K562 (cell line): Measurements from ENCODE around the gene CD22. TPM values are rescaled to one million over a fixed set of nuclear protein-coding genes. Genes with fewer than 3 reads are reported as not detected.
A peak's percentile ranks its signal among the peaks of the same experiment; 100 is the strongest.

Source experiments
- ADNP ChIP-seq: fragments of 200-800 bp; sonication (Bioruptor generic); IDR thresholded peaks from 2 replicates; pipeline ENCODE4 v1.6.1; 2016; ENCODE audit warnings: missing genetic modification characterization, missing compliant biosample characterization
- ARID2 ChIP-seq: fragments of 450-650 bp; IDR thresholded peaks from 2 replicates; pipeline ENCODE4 v1.6.1; 2017; ENCODE audit warnings: antibody characterized with exemption, mild to moderate bottlenecking
- CBX5 ChIP-seq: IDR thresholded peaks from 2 replicates; pipeline ENCODE4 v1.6.1; 2014; ENCODE audit warnings: low read depth, borderline replicate concordance
- CREM ChIP-seq: IDR thresholded peaks from 2 replicates; pipeline ENCODE4 v1.6.1; 2014; ENCODE audit warnings: antibody characterized with exemption, low read depth
- CSDE1 ChIP-seq, 2 experiments: fragments of 450-650 bp; IDR thresholded peaks; 2 replicates each; pipeline ENCODE4 v1.6.1; 2016; ENCODE audit warnings: mild to moderate bottlenecking in 1 of 2
- FOXK2 ChIP-seq, 2 experiments: fragments of 450-650 bp; IDR thresholded peaks in 1 of 2; conservative IDR thresholded peaks in 1 of 2; 2 replicates each; pipeline ENCODE4 v1.6.1; 2016; ENCODE audit warnings: low read depth in 2 of 2, mild to moderate bottlenecking in 1 of 2
- GTF2B ChIP-seq: IDR thresholded peaks from 2 replicates; pipeline ENCODE4 v1.6.1; 2011; ENCODE audit not compliant: insufficient read length; ENCODE audit errors: extremely low read depth
- HBP1 ChIP-seq: fragments of 450-650 bp; formaldehyde crosslinking; IDR thresholded peaks from 2 replicates; pipeline ENCODE4 v1.4.0; 2022; ENCODE audit warnings: missing genetic modification characterization
- PML ChIP-seq: IDR thresholded peaks from 2 replicates; pipeline ENCODE4 v1.6.1; 2012; ENCODE audit warnings: low read length, inconsistent platforms
- RBM14 ChIP-seq: fragments of 200-400 bp; formaldehyde crosslinking; IDR thresholded peaks from 2 replicates; pipeline ENCODE4 v1.6.1; 2018; ENCODE audit warnings: low read depth, mild to moderate bottlenecking, low read length, moderate library complexity, borderline replicate concordance; ENCODE audit not compliant: insufficient read depth
- SMAD2 ChIP-seq: fragments of 150-350 bp; IDR thresholded peaks from 2 replicates; pipeline ENCODE4 v1.6.1; 2014; ENCODE audit warnings: low read depth, mild to moderate bottlenecking, low read length
- ZFP91 ChIP-seq: sonication (generic); formaldehyde crosslinking; IDR thresholded peaks from 2 replicates; pipeline ENCODE4 v1.8.0; 2022; ENCODE audit warnings: mild to moderate bottlenecking, missing genetic modification reagents
- ZNF165 ChIP-seq: fragments of 250-450 bp; sonication (Bioruptor Pico); IDR thresholded peaks from 2 replicates; pipeline ENCODE4 v1.4.0; 2020; ENCODE audit warnings: borderline replicate concordance
- ZNF347 ChIP-seq: fragments of 450-650 bp; formaldehyde crosslinking; IDR thresholded peaks from 2 replicates; pipeline ENCODE4 v1.4.0; 2020; ENCODE audit warnings: low read depth, mild to moderate bottlenecking, moderate library complexity
- ZNF583 ChIP-seq: fragments of 250-450 bp; sonication (Bioruptor Pico); IDR thresholded peaks from 2 replicates; pipeline ENCODE4 v1.4.0; 2020
- ZNF589 ChIP-seq: fragments of 200-800 bp; sonication (Bioruptor generic); IDR thresholded peaks from 2 replicates; pipeline ENCODE4 v1.6.1; 2016; ENCODE audit warnings: low read depth, missing genetic modification characterization, missing compliant biosample characterization
- ZNF609 ChIP-seq: sonication (generic); formaldehyde crosslinking; IDR thresholded peaks from 2 replicates; pipeline ENCODE4 v1.8.1; 2023; ENCODE audit warnings: missing genetic modification reagents, mild to moderate bottlenecking, borderline replicate concordance
- ZNF644 ChIP-seq: fragments of 200-800 bp; sonication (Bioruptor generic); IDR thresholded peaks from 2 replicates; pipeline ENCODE4 v1.6.1; 2016; ENCODE audit warnings: low read depth, missing genetic modification characterization, missing compliant biosample characterization
- ZNF717 ChIP-seq: fragments of 250-450 bp; sonication (Bioruptor Pico); IDR thresholded peaks from 2 replicates; pipeline ENCODE4 v1.5.0; 2021
- polyA plus RNA-seq, 8 experiments: library from polyadenylated mRNA; depleted of rRNA in 4 of 8; stranded (reverse) in 5 of 8; unstranded in 3 of 8; fragments of >200 nt; fragmentation: Nextera tagmentation in 2 of 8; fragmentation: Illumina TruSeq in 1 of 8; extraction: Ambion mirVana in 2 of 8; extraction: Trizol in 1 of 8; gene quantifications; 2 replicates each; pipeline versions ENCODE4 v1.2.1 to v1.2.3, GENCODE V29; 2011 to 2014; ENCODE audit warnings: inconsistent platforms in 1 of 8, missing spikeins in 1 of 8
- total RNA-seq, 7 experiments: library from RNA; depleted of rRNA in 6 of 7; stranded (reverse); fragments of >200 nt in 6 of 7; fragmentation: Illumina TruSeq in 2 of 7; extraction: Trizol in 2 of 7; gene quantifications; 2 replicates each; pipeline versions ENCODE4 v1.2.1 to v1.2.3, GENCODE V29; 2011 to 2021; ENCODE audit warnings: low replicate concordance in 1 of 7

CD22 gene
- total and polyA plus RNA-seq, 9 of the 15 experiments (the other 6 are each of a cell fraction or from before 2014, with no cell fraction given) = 0.29 to 5.0 (median 3.5) TPM

GRCh38 chr19:35392742-35393715, 64.0 kb downstream of the CD22 start (continued):
- TF ChIP-seq HBP1 (CRISPR knock-in tag) (peak; percentile 75; the same call in 1 of the 2 replicates), ZNF589 (no peak), CREM (no peak), ARID2 (no peak), CSDE1 (IDR thresholded peaks at IDR 0.05) (0 out of 4 replicates have a peak, but pooled peaks of 1 of the 2 experiments have one; percentile 43), ZNF717 (CRISPR knock-in tag) (no peak), ZNF583 (CRISPR knock-in tag) (no peak), ZNF165 (CRISPR knock-in tag) (no peak), ZFP91 (no peak), FOXK2 (conservative IDR thresholded peaks at IDR 0.05 in 1 of 2, IDR thresholded peaks at IDR 0.05 in 1 of 2; ENCODE audit: low read depth in 2 of 2) (peak in 1 of 2 experiments; percentile 26; a peak in 1 of 4 replicates), RBM14 (no peak), ZNF609 (CRISPR knock-in tag) (no peak), ZNF347 (CRISPR knock-in tag) (no peak), PML (no peak), GTF2B (no peak), CBX5 (no peak), ADNP (0 out of 2 replicates have a peak, but pooled peaks have one; percentile 32), ZNF644 (tag) (no peak), SMAD2 (no peak)
